GM12878 (cell line): ENCODE measurements around the gene HNMT. TPM values are rescaled to one million over a fixed set of nuclear protein-coding genes. Genes with fewer than 3 reads are reported as not detected.

Source experiments
- BRCA1 ChIP-seq: IDR thresholded peaks from 2 replicates; pipeline ENCODE4 v1.6.1; 2011; ENCODE audit warnings: low read depth, low read length, improper control_type of control experiment
- CHD2 ChIP-seq: IDR thresholded peaks from 2 replicates; pipeline ENCODE4 v1.6.1; 2011; ENCODE audit warnings: low read depth, low read length, improper control_type of control experiment, borderline replicate concordance
- ETV6 ChIP-seq, 2 experiments: fragments of 450-650 bp in 1 of 2; IDR thresholded peaks in 1 of 2; conservative IDR thresholded peaks in 1 of 2; 2 replicates each; pipeline ENCODE4 v1.6.1; 2014; ENCODE audit warnings: antibody characterized with exemption in 1 of 2, borderline replicate concordance in 1 of 2, low read depth in 1 of 2, mild to moderate bottlenecking in 1 of 2, moderate library complexity in 1 of 2
- FOXM1 ChIP-seq: IDR thresholded peaks from 2 replicates; pipeline ENCODE4 v1.6.1; 2012; ENCODE audit warnings: low read depth, mild to moderate bottlenecking, inconsistent platforms, low read length, moderate library complexity
- IKZF1 ChIP-seq: fragments of 450-650 bp; conservative IDR thresholded peaks from 2 replicates; pipeline ENCODE4 v1.6.1; 2017; ENCODE audit warnings: antibody characterized with exemption, mild to moderate bottlenecking
- IKZF2 ChIP-seq, 2 experiments: fragments of 450-650 bp; IDR thresholded peaks; 2 replicates each; pipeline ENCODE4 v1.6.1; 2017; ENCODE audit warnings: mild to moderate bottlenecking in 2 of 2, moderate library complexity in 2 of 2
- KLF5 ChIP-seq: fragments of 450-650 bp; IDR thresholded peaks from 2 replicates; pipeline ENCODE4 v1.6.1; 2014; ENCODE audit warnings: mild to moderate bottlenecking; ENCODE audit not compliant: partially characterized antibody
- NFYA ChIP-seq: IDR thresholded peaks from 2 replicates; pipeline ENCODE4 v1.6.1; 2011; ENCODE audit warnings: low read depth, mild to moderate bottlenecking, low read length, improper control_type of control experiment, borderline replicate concordance
- RBBP5 ChIP-seq: fragments of 200-600 bp; sonication (generic); conservative IDR thresholded peaks from 2 replicates; pipeline ENCODE4 v1.6.1; 2016
- SUZ12 ChIP-seq: fragments of 200-600 bp; sonication (generic); IDR thresholded peaks from one replicate; pipeline ENCODE4 v1.6.1; 2018; ENCODE audit warnings: antibody characterized with exemption, mild to moderate bottlenecking; ENCODE audit not compliant: unreplicated experiment
- ZBED1 ChIP-seq: IDR thresholded peaks from 2 replicates; pipeline ENCODE4 v1.6.1; 2016; ENCODE audit warnings: borderline replicate concordance
- ZNF24 ChIP-seq: fragments of 450-650 bp; IDR thresholded peaks from 2 replicates; pipeline ENCODE4 v1.6.1; 2017; ENCODE audit warnings: antibody characterized with exemption, mild to moderate bottlenecking
- ZSCAN29 ChIP-seq: fragments of 450-650 bp; IDR thresholded peaks from 2 replicates; pipeline ENCODE4 v1.6.1; 2017; ENCODE audit warnings: mild to moderate bottlenecking, moderate library complexity
- polyA plus RNA-seq, 11 experiments: library from polyadenylated mRNA; depleted of rRNA in 4 of 11; unstranded in 6 of 11; stranded (reverse) in 5 of 11; fragments of >200 nt; fragmentation: Nextera tagmentation in 4 of 11; fragmentation: Illumina TruSeq in 1 of 11; extraction: Ambion mirVana in 4 of 11; extraction: Trizol in 1 of 11; gene quantifications; 1 replicate in 1 of 11; 2 replicates in 10 of 11; pipeline versions ENCODE4 v1.2.1 to v1.2.3, GENCODE V29; 2011 to 2016; ENCODE audit warnings: inconsistent platforms in 2 of 11, missing spikeins in 2 of 11, low read depth in 1 of 11
- total RNA-seq, 4 experiments: library from RNA; depleted of rRNA in 3 of 4; stranded (reverse); fragments of >200 nt in 3 of 4; fragmentation: Illumina TruSeq in 1 of 4; extraction: Trizol in 1 of 4; gene quantifications; 2 replicates each; pipeline versions ENCODE4 v1.2.1 to v1.2.3, GENCODE V29; 2013 to 2021
- TF ChIP-seq, protein P1 (sequence below): fragments of 450-650 bp; formaldehyde crosslinking; IDR thresholded peaks from 2 replicates; pipeline ENCODE4 v1.4.0; 2022; ENCODE audit warnings: mild to moderate bottlenecking, moderate library complexity
- TF ChIP-seq, protein P2 (sequence below): IDR thresholded peaks from 2 replicates; pipeline ENCODE4 v1.6.1; 2012; ENCODE audit warnings: low read depth, low read length, improper control_type of control experiment
- TF ChIP-seq, protein P3 (sequence below): fragments of 150-350 bp; IDR thresholded peaks from 2 replicates; pipeline ENCODE4 v1.6.1; 2016; ENCODE audit warnings: low read depth, low read length
- TF ChIP-seq, protein P4 (sequence below): fragments of 450-650 bp; IDR thresholded peaks from 2 replicates; pipeline ENCODE4 v1.6.1; 2018; ENCODE audit warnings: mild to moderate bottlenecking, low read depth, moderate library complexity; ENCODE audit not compliant: partially characterized antibody
- TF ChIP-seq, protein P5 (sequence below): IDR thresholded peaks from 2 replicates; pipeline ENCODE4 v1.6.1; 2011; ENCODE audit warnings: low read depth, low read length, improper control_type of control experiment, borderline replicate concordance

Gene HNMT
- total and polyA plus RNA-seq, 10 of the 15 experiments (the other 5 are each of a cell fraction or from before 2014, with no cell fraction given) = not detected

DNA sequence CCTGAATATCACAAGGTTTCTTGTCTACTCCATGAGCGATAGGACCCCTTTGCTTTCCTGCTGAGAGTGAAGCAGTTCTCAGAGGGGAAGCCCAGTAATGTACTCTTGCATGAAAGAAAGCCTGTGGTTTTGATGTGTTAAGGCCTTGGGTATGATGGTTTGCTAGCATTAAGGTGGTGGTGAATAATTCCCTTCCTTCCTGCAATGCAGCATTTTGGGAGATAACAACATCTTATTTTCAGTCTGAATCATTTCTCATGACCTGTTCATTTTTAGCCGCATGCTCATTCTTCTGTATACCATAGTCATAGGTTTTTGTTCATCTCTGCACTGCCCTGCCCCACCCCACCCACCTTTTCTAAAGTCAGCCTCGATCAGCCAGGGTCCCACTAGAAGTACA lies 66.2 kb downstream of the HNMT start (continued):
- TF ChIP-seq, protein P1, sequence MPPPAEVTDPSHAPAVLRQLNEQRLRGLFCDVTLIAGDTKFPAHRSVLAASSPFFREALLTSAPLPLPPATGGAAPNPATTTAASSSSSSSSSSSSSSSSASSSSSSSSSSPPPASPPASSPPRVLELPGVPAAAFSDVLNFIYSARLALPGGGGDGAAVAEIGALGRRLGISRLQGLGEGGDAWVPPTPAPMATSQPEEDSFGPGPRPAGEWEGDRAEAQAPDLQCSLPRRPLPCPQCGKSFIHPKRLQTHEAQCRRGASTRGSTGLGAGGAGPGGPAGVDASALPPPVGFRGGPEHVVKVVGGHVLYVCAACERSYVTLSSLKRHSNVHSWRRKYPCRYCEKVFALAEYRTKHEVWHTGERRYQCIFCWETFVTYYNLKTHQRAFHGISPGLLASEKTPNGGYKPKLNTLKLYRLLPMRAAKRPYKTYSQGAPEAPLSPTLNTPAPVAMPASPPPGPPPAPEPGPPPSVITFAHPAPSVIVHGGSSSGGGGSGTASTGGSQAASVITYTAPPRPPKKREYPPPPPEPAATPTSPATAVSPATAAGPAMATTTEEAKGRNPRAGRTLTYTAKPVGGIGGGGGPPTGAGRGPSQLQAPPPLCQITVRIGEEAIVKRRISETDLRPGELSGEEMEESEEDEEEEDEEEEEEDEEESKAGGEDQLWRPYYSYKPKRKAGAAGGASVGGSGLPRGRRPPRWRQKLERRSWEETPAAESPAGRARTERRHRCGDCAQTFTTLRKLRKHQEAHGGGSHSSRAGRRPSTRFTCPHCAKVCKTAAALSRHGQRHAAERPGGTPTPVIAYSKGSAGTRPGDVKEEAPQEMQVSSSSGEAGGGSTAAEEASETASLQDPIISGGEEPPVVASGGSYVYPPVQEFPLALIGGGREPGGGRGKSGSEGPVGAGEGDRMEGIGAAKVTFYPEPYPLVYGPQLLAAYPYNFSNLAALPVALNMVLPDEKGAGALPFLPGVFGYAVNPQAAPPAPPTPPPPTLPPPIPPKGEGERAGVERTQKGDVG (CRISPR knock-in tag) = no peak
- TF ChIP-seq CHD2 = no peak
- TF ChIP-seq NFYA = no peak
- no peak for TF ChIP-seq SUZ12
- no peak for TF ChIP-seq ZNF24
- TF ChIP-seq, protein P2, sequence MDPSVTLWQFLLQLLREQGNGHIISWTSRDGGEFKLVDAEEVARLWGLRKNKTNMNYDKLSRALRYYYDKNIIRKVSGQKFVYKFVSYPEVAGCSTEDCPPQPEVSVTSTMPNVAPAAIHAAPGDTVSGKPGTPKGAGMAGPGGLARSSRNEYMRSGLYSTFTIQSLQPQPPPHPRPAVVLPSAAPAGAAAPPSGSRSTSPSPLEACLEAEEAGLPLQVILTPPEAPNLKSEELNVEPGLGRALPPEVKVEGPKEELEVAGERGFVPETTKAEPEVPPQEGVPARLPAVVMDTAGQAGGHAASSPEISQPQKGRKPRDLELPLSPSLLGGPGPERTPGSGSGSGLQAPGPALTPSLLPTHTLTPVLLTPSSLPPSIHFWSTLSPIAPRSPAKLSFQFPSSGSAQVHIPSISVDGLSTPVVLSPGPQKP = no peak
- no peak for TF ChIP-seq RBBP5
- no peak for TF ChIP-seq FOXM1
- no peak for TF ChIP-seq ZSCAN29
- TF ChIP-seq ZBED1 = no peak
- TF ChIP-seq IKZF1 = peak; percentile 65
- no peak for TF ChIP-seq BRCA1
- TF ChIP-seq, protein P3, sequence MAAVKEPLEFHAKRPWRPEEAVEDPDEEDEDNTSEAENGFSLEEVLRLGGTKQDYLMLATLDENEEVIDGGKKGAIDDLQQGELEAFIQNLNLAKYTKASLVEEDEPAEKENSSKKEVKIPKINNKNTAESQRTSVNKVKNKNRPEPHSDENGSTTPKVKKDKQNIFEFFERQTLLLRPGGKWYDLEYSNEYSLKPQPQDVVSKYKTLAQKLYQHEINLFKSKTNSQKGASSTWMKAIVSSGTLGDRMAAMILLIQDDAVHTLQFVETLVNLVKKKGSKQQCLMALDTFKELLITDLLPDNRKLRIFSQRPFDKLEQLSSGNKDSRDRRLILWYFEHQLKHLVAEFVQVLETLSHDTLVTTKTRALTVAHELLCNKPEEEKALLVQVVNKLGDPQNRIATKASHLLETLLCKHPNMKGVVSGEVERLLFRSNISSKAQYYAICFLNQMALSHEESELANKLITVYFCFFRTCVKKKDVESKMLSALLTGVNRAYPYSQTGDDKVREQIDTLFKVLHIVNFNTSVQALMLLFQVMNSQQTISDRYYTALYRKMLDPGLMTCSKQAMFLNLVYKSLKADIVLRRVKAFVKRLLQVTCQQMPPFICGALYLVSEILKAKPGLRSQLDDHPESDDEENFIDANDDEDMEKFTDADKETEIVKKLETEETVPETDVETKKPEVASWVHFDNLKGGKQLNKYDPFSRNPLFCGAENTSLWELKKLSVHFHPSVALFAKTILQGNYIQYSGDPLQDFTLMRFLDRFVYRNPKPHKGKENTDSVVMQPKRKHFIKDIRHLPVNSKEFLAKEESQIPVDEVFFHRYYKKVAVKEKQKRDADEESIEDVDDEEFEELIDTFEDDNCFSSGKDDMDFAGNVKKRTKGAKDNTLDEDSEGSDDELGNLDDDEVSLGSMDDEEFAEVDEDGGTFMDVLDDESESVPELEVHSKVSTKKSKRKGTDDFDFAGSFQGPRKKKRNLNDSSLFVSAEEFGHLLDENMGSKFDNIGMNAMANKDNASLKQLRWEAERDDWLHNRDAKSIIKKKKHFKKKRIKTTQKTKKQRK = no peak
- TF ChIP-seq ETV6 (conservative IDR thresholded peaks at IDR 0.05 in 1 of 2, IDR thresholded peaks at IDR 0.05 in 1 of 2; ENCODE audit: borderline replicate concordance in 1 of 2, low read depth in 1 of 2) = peak in 1 of 2 experiments; percentile 66; a peak in 1 of 4 replicates
- no peak for TF ChIP-seq KLF5
- peak; percentile 87 to 88 for TF ChIP-seq IKZF2 (IDR thresholded peaks at IDR 0.05)
- TF ChIP-seq, protein P4, sequence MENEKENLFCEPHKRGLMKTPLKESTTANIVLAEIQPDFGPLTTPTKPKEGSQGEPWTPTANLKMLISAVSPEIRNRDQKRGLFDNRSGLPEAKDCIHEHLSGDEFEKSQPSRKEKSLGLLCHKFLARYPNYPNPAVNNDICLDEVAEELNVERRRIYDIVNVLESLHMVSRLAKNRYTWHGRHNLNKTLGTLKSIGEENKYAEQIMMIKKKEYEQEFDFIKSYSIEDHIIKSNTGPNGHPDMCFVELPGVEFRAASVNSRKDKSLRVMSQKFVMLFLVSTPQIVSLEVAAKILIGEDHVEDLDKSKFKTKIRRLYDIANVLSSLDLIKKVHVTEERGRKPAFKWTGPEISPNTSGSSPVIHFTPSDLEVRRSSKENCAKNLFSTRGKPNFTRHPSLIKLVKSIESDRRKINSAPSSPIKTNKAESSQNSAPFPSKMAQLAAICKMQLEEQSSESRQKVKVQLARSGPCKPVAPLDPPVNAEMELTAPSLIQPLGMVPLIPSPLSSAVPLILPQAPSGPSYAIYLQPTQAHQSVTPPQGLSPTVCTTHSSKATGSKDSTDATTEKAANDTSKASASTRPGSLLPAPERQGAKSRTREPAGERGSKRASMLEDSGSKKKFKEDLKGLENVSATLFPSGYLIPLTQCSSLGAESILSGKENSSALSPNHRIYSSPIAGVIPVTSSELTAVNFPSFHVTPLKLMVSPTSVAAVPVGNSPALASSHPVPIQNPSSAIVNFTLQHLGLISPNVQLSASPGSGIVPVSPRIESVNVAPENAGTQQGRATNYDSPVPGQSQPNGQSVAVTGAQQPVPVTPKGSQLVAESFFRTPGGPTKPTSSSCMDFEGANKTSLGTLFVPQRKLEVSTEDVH = no peak
- TF ChIP-seq, protein P5, sequence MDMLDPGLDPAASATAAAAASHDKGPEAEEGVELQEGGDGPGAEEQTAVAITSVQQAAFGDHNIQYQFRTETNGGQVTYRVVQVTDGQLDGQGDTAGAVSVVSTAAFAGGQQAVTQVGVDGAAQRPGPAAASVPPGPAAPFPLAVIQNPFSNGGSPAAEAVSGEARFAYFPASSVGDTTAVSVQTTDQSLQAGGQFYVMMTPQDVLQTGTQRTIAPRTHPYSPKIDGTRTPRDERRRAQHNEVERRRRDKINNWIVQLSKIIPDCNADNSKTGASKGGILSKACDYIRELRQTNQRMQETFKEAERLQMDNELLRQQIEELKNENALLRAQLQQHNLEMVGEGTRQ = no peak
